Activated gamma-delta T cell treated with Interleukin-2 at 50 U/mL for 16 hours (primary cell): ENCODE data around the gene OR4A15.

Experiments used
- DNase-seq: peaks from one replicate; pipeline ENCODE4 v3.0.0-alpha.2; 2020

The OR4A15 gene

DNA sequence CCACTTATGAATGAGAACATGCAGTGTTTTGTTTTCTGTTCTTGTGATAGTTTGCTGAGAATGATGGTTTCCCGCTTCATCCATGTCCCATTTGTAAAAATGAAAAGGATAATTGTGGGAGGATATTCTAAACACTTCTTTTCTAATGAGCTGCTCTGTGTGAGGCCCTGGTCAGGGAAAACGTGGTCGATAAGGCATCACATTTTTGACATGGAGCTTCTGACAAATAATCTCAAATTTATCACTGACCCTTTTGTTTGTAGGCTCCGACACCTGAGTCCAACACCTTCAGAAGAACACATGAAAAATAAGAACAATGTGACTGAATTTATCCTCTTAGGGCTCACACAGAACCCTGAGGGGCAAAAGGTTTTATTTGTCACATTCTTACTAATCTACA is at the start of gene OR4A15:
Gene OR4A15, plus strand, starts transcription at position 301 of the 400 bp plus-strand sequence. Its CDS starts 0 bp downstream, at position 301.
- no peak for DNase-seq

DNA sequence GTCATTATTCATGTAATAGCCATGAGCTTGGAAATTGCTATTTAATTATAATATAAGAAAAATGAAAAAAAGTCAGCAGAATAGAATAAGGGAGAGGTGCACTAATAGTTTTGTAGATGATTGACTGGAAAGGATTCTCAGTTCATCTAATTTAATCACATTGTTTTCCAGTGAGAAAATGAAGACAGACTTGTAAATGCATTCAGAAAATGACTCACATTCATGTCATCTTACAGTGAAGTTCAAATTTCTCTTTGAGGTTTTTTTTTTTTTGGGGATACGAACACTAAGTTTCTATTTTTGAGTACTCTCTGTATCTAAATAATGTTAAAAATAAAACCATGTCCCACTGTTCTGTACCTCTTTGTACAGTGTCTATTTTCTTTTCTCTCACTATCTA is 43.3 kb upstream of the OR4A15 start:
- DNase-seq = no peak

DNA sequence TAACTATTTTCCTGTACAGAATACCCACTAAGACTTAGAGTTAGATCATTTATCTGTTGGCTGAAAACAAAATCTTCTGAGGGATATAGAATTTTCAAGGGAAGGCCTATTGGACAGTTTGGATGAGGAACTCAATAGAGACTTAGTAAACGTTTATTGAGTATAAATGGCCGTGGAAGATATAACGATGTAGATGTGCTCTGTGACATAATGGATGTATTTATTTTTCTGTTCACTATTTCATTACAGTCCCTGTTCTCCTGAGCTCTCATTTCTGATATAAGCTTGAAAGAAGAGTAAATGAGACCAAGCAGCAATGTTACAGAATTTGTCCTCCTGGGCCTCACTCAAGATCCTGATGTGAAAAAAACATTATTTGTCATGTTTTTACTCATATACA is 24.9 kb upstream of the OR4A15 start, which contains the start of gene OR4A16:
Gene OR4A16, plus strand, starts transcription at position 301 of the 400 bp plus-strand sequence. Its CDS starts 0 bp downstream, at position 301.
- no peak for DNase-seq

DNA sequence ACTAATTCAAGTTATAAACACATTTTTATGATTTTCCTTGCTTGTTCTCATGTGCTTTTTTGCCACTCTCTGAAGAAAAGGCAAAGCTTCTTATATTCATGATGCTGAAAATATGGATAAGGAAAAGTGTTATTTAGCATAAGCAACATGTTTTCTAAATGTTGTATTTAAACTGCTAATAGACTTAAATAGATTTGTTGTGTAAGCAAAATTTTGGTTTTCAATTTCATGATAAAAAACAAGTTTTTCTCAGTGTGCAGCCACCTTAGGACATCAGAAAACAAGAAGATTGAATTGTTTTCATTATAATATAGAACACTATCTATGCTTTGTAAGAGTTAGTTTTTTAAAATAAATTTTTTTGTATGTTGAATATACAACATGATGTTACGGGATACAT is 22.5 kb upstream of the OR4A15 start:
- no peak for DNase-seq

DNA sequence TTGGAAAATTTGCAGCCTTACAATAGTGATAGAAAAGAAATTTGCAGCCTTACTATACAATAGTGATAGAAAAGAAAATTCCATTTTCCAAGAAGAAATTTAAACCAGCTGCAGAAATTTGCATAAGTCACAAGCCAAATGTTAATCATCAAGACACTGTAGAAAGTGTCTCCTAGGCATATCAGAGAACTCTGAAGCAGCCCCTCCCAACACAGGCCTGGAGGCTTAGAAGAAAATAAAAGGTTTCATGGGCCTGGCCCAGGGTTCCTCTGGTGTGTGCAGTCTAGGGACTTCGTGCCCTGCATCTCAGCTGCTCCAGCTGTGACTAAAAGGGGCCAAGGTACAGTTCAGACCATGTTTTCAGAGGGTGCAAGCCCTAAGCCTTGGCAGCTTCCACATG is 18.7 kb upstream of the OR4A15 start:
- DNase-seq = no peak

DNA sequence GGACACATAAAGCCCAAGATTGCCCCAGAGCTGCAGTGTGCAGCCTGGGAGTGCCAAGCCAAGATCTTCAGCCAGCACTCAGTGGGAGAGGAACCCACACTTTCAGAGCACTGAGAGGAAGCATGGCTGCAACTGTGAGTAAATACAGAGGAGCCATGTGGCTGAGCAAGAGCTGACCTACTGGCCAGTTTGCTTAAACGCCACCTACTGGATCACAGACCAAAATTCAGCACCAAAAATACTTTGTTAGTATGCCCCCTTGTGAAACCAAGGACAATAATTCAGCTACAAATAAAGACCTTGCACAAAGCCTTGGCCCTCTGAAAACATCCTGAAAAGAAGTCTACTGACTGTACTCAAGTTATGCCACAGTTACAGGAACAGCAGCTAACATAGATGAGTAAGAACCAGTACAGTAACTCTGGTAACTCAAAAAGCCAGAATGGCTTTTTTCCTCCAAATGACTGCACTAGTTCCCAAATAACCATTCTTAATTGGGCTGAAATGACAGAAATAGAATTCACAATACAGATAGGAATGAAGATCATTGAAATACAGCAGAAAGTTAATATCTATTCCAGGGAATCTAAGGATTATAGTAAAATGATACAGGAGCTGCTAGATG is 10.1 kb upstream of the OR4A15 start:
- DNase-seq = no peak

DNA sequence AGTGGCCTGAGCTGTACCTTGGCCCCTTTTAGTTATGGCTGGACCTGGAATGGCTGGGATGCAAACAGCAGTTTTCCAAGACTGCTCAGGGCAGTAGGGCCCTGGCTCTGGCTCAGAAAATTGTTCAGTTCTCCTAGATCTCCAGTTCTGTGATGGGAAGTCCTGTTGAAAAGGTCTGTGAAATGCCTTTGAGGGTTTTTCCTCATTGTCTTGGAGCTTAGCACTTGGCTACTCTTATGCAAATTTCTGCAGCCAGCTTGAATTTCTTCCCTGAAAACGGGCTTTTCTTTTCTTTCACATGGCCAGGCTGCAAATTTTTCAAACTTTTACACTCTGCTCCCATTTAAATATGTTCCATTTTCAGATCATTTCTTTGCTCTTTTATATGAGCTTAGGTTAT is 33.2 kb downstream of the OR4A15 start:
- DNase-seq = no peak
